ENCODE results near the gene DSEL.

Gene DSEL

GRCh38 chr18:67516539-67517443 lies at the start of gene DSEL:
DSEL (minus strand) TSS chr18:67516720; CDS start chr18:67514608, 2,112 bp downstream.
- DNase-seq (ENCODE audit: extremely low read depth in 1 of 2, low read depth in 1 of 2) = peak; percentile 90 to 93

GRCh38 chr18:67553437-67553836 lies 36.9 kb upstream of the DSEL start:
- no peak for DNase-seq (ENCODE audit: extremely low read depth in 1 of 2, low read depth in 1 of 2)

GRCh38 chr18:67550872-67551520 lies 34.5 kb upstream of the DSEL start:
- DNase-seq (ENCODE audit: extremely low read depth in 1 of 2, low read depth in 1 of 2) = no peak

GRCh38 chr18:67549946-67550345 lies 33.4 kb upstream of the DSEL start:
- DNase-seq (ENCODE audit: extremely low read depth in 1 of 2, low read depth in 1 of 2) = no peak

- no peak for DNase-seq (ENCODE audit: extremely low read depth in 1 of 2, low read depth in 1 of 2)
These were observed 29.2 kb upstream of the DSEL start for GRCh38 chr18:67545681-67546080.

- no peak for DNase-seq (ENCODE audit: extremely low read depth in 1 of 2, low read depth in 1 of 2)
These were observed 24.0 kb upstream of the DSEL start for GRCh38 chr18:67540559-67540958.

- no peak for DNase-seq (ENCODE audit: extremely low read depth in 1 of 2, low read depth in 1 of 2)
These were observed 15.4 kb upstream of the DSEL start for GRCh38 chr18:67531929-67532328.

GRCh38 chr18:67525328-67526099 lies 9.0 kb upstream of the DSEL start:
- no peak for DNase-seq (ENCODE audit: extremely low read depth in 1 of 2, low read depth in 1 of 2)

- DNase-seq (ENCODE audit: extremely low read depth in 1 of 2, low read depth in 1 of 2) = no peak
These were observed 3.9 kb upstream of the DSEL start for GRCh38 chr18:67520351-67520921.

GRCh38 chr18:67519592-67519991 lies 3.1 kb upstream of the DSEL start:
- no peak for DNase-seq (ENCODE audit: extremely low read depth in 1 of 2, low read depth in 1 of 2)

- DNase-seq (ENCODE audit: extremely low read depth in 1 of 2, low read depth in 1 of 2) = no peak
These were observed 2.0 kb upstream of the DSEL start for GRCh38 chr18:67518566-67518965.

- no peak for DNase-seq (ENCODE audit: extremely low read depth in 1 of 2, low read depth in 1 of 2)
These were observed 885 bp upstream of the DSEL start for GRCh38 chr18:67517444-67517765.

- peak; percentile 39 to 44 for DNase-seq (ENCODE audit: extremely low read depth in 1 of 2, low read depth in 1 of 2)
These were observed 480 bp downstream of the DSEL start for GRCh38 chr18:67515942-67516538.

GRCh38 chr18:67514901-67515540 lies 1.5 kb downstream of the DSEL start:
- no peak for DNase-seq (ENCODE audit: extremely low read depth in 1 of 2, low read depth in 1 of 2)

GRCh38 chr18:67514465-67514864 lies 2.1 kb downstream of the DSEL start:
- no peak for DNase-seq (ENCODE audit: extremely low read depth in 1 of 2, low read depth in 1 of 2)

GRCh38 chr18:67513280-67513679 lies 3.2 kb downstream of the DSEL start:
- DNase-seq (ENCODE audit: extremely low read depth in 1 of 2, low read depth in 1 of 2) = no peak

- DNase-seq (ENCODE audit: extremely low read depth in 1 of 2, low read depth in 1 of 2) = no peak
These were observed 4.7 kb downstream of the DSEL start for GRCh38 chr18:67511840-67512239.

- no peak for DNase-seq (ENCODE audit: extremely low read depth in 1 of 2, low read depth in 1 of 2)
These were observed 5.7 kb downstream of the DSEL start for GRCh38 chr18:67510831-67511230.

- no peak for DNase-seq (ENCODE audit: extremely low read depth in 1 of 2, low read depth in 1 of 2)
These were observed 6.7 kb downstream of the DSEL start for GRCh38 chr18:67509741-67510391.

GRCh38 chr18:67508146-67508545 lies 8.4 kb downstream of the DSEL start:
- no peak for DNase-seq (ENCODE audit: extremely low read depth in 1 of 2, low read depth in 1 of 2)

Data from stimulated activated CD8-positive, alpha-beta memory T cell treated with anti-CD3 and anti-CD28 coated beads, Interleukin-7, amount 100 ng/mL, for 48 hours (primary cell).